ENCODE data around the gene EPN2. TPM values are rescaled to one million over a fixed set of nuclear protein-coding genes. Genes with fewer than 3 reads are reported as not detected.

Gene EPN2
- total RNA-seq, 4 donors from 2014 or later: 21.8 to 32.3 (median 24.7) TPM

DNA sequence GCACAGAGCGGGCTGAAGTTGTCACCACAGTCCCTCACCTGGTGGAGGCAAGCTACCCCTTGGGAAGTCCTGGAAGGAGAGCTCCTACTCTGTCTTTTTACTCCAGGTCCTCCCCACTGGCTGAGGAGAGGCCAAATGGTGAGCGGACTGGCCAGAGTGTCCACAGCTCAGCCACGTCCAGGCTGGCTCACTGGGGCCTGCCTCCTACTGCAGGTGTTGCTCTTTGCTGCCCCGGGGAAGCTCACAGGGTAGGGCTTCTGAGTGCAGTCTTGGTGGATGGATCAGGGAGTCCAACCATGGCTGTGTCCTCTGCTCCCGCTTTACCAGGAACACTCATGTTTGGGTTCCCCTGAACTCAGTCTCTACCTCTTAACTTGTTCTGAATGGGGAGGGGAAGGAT lies 122.7 kb downstream of the EPN2 start:
- H3K9me3 ChIP-seq: no peaks in the 10 kb centered on the region
- no peak overlapping the region for H3K4me3 ChIP-seq (replicated peaks in 1 of 3)
- TF ChIP-seq CTCF (IDR thresholded peaks at IDR 0.05) (no peak), POLR2A (IDR thresholded peaks at IDR 0.05) (no peak)
- peaks cover 4 to 5% of the 10 kb centered on the region in 2 donors for H3K36me3 ChIP-seq
- intact Hi-C loops (cut with DNase I): loop anchor here (5.0 to 10.0 kb wide), 2 partner anchors 87 to 405 kb away; no protein-coding TSS in a partner anchor
- 96 to 98% methylated on average over 5 of the region's 5 CpGs for WGBS, 2 donors
- no peak for DNase-seq
- H3K27me3 ChIP-seq: no peaks in the 10 kb centered on the region
- H3K4me1 ChIP-seq: peaks cover 12 to 13% of the 10 kb centered on the region in 2 donors
- no peak overlapping the region for H3K27ac ChIP-seq

DNA sequence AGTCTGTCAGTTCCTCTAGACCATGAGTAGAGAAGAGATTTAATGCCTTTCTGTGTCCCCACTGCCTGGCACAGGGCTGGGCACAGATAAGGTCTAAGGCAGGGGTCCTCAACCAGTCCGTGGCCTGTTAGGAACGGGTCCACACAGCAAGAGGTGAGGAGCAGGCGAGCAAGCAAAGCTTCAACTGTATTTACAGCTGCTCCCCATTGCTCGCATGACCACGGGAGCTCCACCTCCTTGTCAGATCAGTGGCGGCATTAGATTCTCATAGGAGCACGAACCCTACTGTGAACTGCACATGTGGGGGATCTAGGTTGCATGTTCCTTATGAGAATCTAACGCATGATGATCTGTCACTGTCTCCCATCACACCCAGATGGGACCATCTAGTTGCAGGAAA lies 123.6 kb downstream of the EPN2 start:
- intact Hi-C loops (cut with DNase I): loop anchor here (5.0 to 10.0 kb wide), 2 partner anchors 87 to 404 kb away; no protein-coding TSS in a partner anchor
- no peaks in the 10 kb centered on the region for H3K9me3 ChIP-seq
- peaks cover 4 to 5% of the 10 kb centered on the region in 2 donors for H3K36me3 ChIP-seq
- H3K4me1 ChIP-seq: peaks cover 12 to 13% of the 10 kb centered on the region in 2 donors
- TF ChIP-seq POLR2A (IDR thresholded peaks at IDR 0.05): no peak
- no peak for TF ChIP-seq CTCF (IDR thresholded peaks at IDR 0.05)
- no peak for DNase-seq
- no peak overlapping the region for H3K27ac ChIP-seq
- no peak overlapping the region for H3K4me3 ChIP-seq (replicated peaks in 1 of 3)
- H3K27me3 ChIP-seq: no peaks in the 10 kb centered on the region
- WGBS, 2 donors: 92 to 93% methylated on average over 8 of the region's 8 CpGs

- 77% methylated on average over 6 of the region's 6 CpGs for WGBS, 2 donors
- no peak for DNase-seq
- TF ChIP-seq CTCF (IDR thresholded peaks at IDR 0.05) (no peak), POLR2A (IDR thresholded peaks at IDR 0.05) (no peak)
- peaks cover 4 to 5% of the 10 kb centered on the region in 2 donors for H3K36me3 ChIP-seq
- H3K4me3 ChIP-seq (replicated peaks in 1 of 3): no peak overlapping the region
- H3K9me3 ChIP-seq: no peaks in the 10 kb centered on the region
- intact Hi-C loops (cut with DNase I): loop anchor here (5.0 to 10.0 kb wide), 2 partner anchors 86 to 403 kb away; no protein-coding TSS in a partner anchor
- no peak overlapping the region for H3K27ac ChIP-seq
- peaks cover 12 to 13% of the 10 kb centered on the region in 2 donors for H3K4me1 ChIP-seq
- H3K27me3 ChIP-seq: no peaks in the 10 kb centered on the region
Observed at GRCh38 chr17:19361326-19361725, 124.2 kb downstream of the EPN2 start.

DNA sequence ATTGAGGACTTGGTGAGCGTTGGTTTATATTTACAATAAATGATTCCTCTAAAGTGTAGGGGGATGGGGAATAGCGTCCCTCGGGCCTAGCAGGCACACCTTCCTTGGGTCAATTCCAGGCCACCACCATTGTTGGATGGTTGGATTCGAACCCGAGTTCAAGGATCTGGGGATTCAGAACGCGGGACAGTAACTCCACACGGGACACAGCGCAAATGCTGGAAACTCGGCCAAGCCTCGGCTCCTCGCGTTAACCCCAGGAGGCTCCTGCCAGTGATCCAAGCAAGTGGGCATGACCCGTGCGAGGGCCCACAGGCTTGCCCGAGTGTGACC lies 124.7 kb downstream of the EPN2 start:
- WGBS, 2 donors: 19 to 37% methylated on average over 9 to 16 of the region's 16 CpGs
- peak overlapping the region; percentile 50 to 93 (median 92) for H3K27ac ChIP-seq
- TF ChIP-seq CTCF (IDR thresholded peaks at IDR 0.05) (no peak), POLR2A (IDR thresholded peaks at IDR 0.05) (no peak)
- no peaks in the 10 kb centered on the region for H3K27me3 ChIP-seq
- H3K4me1 ChIP-seq: peaks cover 12 to 13% of the 10 kb centered on the region in 2 donors
- peaks cover 3 to 4% of the 10 kb centered on the region in 2 donors for H3K36me3 ChIP-seq
- no peak for DNase-seq
- intact Hi-C loops (cut with DNase I): loop anchor here (5.0 to 10.0 kb wide), 2 partner anchors 85 to 403 kb away; no protein-coding TSS in a partner anchor
- H3K4me3 ChIP-seq (replicated peaks in 1 of 3): peak overlapping the region; percentile 43 to 66 (median 63)
- H3K9me3 ChIP-seq: no peaks in the 10 kb centered on the region

DNA sequence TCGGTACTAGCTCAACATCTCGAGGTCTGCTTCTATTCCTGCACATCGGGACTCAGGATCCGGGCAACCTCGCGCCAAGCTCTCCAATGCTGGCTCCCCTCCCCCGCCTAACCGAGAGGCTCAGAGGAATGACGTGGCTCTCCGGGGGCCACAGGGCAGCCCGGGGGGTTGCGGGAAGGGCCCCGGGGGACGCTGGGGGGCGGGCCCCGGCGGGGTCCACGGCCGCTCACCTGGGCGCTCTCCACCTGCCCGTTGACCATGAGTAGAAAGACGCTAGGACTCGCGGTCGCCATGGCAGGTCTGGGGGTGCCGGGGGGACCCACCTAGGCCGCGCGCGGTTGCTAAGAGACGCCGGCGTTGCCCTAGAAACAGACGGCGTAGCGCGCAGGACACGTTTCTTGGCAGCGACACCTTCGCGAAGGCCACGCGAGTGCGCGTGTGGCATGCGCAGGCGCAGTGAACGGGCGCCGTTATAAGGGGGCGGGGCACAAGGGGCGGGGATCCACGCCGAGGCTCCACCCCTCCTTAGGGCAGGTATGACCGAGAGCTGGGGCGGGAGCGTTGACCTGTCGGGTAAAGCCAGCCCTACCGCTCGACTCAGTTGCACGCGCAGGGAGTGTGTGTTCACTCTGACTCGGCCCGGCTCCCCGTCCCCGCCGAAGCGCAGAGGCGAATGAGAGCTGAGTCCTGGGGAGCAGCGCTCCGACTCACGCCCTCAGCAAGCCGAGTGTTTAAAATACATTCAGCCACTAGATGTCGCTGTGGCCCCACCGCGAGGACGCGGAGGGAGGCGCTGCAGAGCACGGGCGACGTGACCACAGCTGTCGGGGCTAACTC lies 125.3 kb downstream of the EPN2 start, which contains the start of gene B9D1:
Gene B9D1, minus strand, starts transcription at position 447 of the 837 bp plus-strand sequence. Its CDS starts 154 bp downstream, at position 293.
- Histone ChIP-seq H3K27ac (peak within 1 kb of the TSS; percentile 75 to 93 (median 92)), H3K9me3 (no peaks in the 10 kb centered on the region), H3K4me1 (peaks cover 12 to 13% of the 10 kb centered on the region in 2 donors), H3K27me3 (no peaks in the 10 kb centered on the region), H3K4me3 (replicated peaks in 1 of 3) (peak within 1 kb of the TSS; percentile 43 to 66 (median 63)), H3K36me3 (peaks cover 3 to 4% of the 10 kb centered on the region in 2 donors)
- TF ChIP-seq CTCF (IDR thresholded peaks at IDR 0.05) (peak in 5 of 6 experiments; percentile 98 to 100 (median 99)), POLR2A (IDR thresholded peaks at IDR 0.05) (peak in 1 of 2 donors; percentile 70)
- intact Hi-C loops (cut with DNase I): loop anchor here (5.0 to 10.0 kb wide), 2 partner anchors 85 to 402 kb away; no protein-coding TSS in a partner anchor
- DNase-seq: peak; percentile 93 to 94
- WGBS, 2 donors: 0% methylated on average over 3 to 5 of the region's 83 CpGs

All from thyroid gland (tissue), 4 donors.